ENCODE data around the gene XPNPEP2.

The XPNPEP2 gene

GRCh38 chrX:129738466-129739308, at the start of gene XPNPEP2:
TSS of gene XPNPEP2 (plus strand) at chrX:129738979. CDS start at chrX:129739214, 235 bp downstream.
- no peak within 1 kb of the TSS for H3K4me3 ChIP-seq (ENCODE audit: low read length)
- TF ChIP-seq ZNF274 (IDR thresholded peaks at IDR 0.05; ENCODE audit: low read depth, low read length): no peak

GRCh38 chrX:129689796-129690195, 49.0 kb upstream of the XPNPEP2 start:
- H3K4me3 ChIP-seq (ENCODE audit: low read length): no peak overlapping the region
- TF ChIP-seq ZNF274 (IDR thresholded peaks at IDR 0.05; ENCODE audit: low read depth, low read length): no peak

GRCh38 chrX:129690435-129690834, 48.3 kb upstream of the XPNPEP2 start:
- no peak for TF ChIP-seq ZNF274 (IDR thresholded peaks at IDR 0.05; ENCODE audit: low read depth, low read length)

GRCh38 chrX:129693354-129693753, 45.4 kb upstream of the XPNPEP2 start:
- TF ChIP-seq ZNF274 (IDR thresholded peaks at IDR 0.05; ENCODE audit: low read depth, low read length): no peak
- no peak overlapping the region for H3K4me3 ChIP-seq (ENCODE audit: low read length)

More at GRCh38 chrX:129690435-129690834, 48.3 kb upstream of the XPNPEP2 start:
- no peak overlapping the region for H3K4me3 ChIP-seq (ENCODE audit: low read length)

GRCh38 chrX:129694805-129695204, 44.0 kb upstream of the XPNPEP2 start:
- TF ChIP-seq ZNF274 (IDR thresholded peaks at IDR 0.05; ENCODE audit: low read depth, low read length): no peak
- H3K4me3 ChIP-seq (ENCODE audit: low read length): no peak overlapping the region

GRCh38 chrX:129695535-129695934, 43.2 kb upstream of the XPNPEP2 start:
- H3K4me3 ChIP-seq (ENCODE audit: low read length): no peak overlapping the region
- TF ChIP-seq ZNF274 (IDR thresholded peaks at IDR 0.05; ENCODE audit: low read depth, low read length): no peak

GRCh38 chrX:129695937-129696336, 42.8 kb upstream of the XPNPEP2 start:
- no peak overlapping the region for H3K4me3 ChIP-seq (ENCODE audit: low read length)
- TF ChIP-seq ZNF274 (IDR thresholded peaks at IDR 0.05; ENCODE audit: low read depth, low read length): no peak

- no peak overlapping the region for H3K4me3 ChIP-seq (ENCODE audit: low read length)
- TF ChIP-seq ZNF274 (IDR thresholded peaks at IDR 0.05; ENCODE audit: low read depth, low read length): no peak
These were observed 42.2 kb upstream of the XPNPEP2 start for GRCh38 chrX:129696463-129697155.

- no peak for TF ChIP-seq ZNF274 (IDR thresholded peaks at IDR 0.05; ENCODE audit: low read depth, low read length)
- no peak overlapping the region for H3K4me3 ChIP-seq (ENCODE audit: low read length)
These were observed 41.5 kb upstream of the XPNPEP2 start for GRCh38 chrX:129697204-129697829.

GRCh38 chrX:129698150-129698549, 40.6 kb upstream of the XPNPEP2 start:
- TF ChIP-seq ZNF274 (IDR thresholded peaks at IDR 0.05; ENCODE audit: low read depth, low read length): no peak
- no peak overlapping the region for H3K4me3 ChIP-seq (ENCODE audit: low read length)

GRCh38 chrX:129700536-129700935, 38.2 kb upstream of the XPNPEP2 start:
- H3K4me3 ChIP-seq (ENCODE audit: low read length): no peak overlapping the region
- no peak for TF ChIP-seq ZNF274 (IDR thresholded peaks at IDR 0.05; ENCODE audit: low read depth, low read length)

GRCh38 chrX:129701624-129702069, 37.1 kb upstream of the XPNPEP2 start:
- no peak overlapping the region for H3K4me3 ChIP-seq (ENCODE audit: low read length)
- no peak for TF ChIP-seq ZNF274 (IDR thresholded peaks at IDR 0.05; ENCODE audit: low read depth, low read length)

- H3K4me3 ChIP-seq (ENCODE audit: low read length): no peak overlapping the region
- no peak for TF ChIP-seq ZNF274 (IDR thresholded peaks at IDR 0.05; ENCODE audit: low read depth, low read length)
These were observed 34.3 kb upstream of the XPNPEP2 start for GRCh38 chrX:129704491-129704890.

GRCh38 chrX:129705377-129705925, 33.3 kb upstream of the XPNPEP2 start:
- no peak for TF ChIP-seq ZNF274 (IDR thresholded peaks at IDR 0.05; ENCODE audit: low read depth, low read length)
- H3K4me3 ChIP-seq (ENCODE audit: low read length): no peak overlapping the region
